Measurements from ENCODE around the gene CR2.
"Not testable (repeated sequence)": the region's sequence is repeated elsewhere in the genome, so short reads cannot be mapped to it uniquely, and the experiment has no call there.

DNA sequence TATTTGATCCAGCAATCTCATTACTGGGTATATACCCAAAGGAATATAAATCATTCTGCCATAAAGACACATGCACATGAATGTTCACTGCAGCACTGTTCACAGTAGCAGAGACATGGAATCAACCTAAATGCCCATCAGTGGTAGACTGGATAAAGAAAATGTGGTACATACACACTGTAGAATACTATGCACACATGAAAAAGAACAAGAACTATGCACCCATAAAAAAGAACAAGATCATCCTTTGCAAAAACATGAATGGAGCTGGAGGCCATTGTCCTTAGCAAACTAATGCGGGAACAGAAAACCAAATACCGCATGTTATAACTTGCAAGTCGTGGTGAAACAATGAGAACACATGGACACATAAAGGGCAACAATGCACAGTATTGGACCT is 17.4 kb upstream of the CR2 start:
- TF ChIP-seq, protein P1, sequence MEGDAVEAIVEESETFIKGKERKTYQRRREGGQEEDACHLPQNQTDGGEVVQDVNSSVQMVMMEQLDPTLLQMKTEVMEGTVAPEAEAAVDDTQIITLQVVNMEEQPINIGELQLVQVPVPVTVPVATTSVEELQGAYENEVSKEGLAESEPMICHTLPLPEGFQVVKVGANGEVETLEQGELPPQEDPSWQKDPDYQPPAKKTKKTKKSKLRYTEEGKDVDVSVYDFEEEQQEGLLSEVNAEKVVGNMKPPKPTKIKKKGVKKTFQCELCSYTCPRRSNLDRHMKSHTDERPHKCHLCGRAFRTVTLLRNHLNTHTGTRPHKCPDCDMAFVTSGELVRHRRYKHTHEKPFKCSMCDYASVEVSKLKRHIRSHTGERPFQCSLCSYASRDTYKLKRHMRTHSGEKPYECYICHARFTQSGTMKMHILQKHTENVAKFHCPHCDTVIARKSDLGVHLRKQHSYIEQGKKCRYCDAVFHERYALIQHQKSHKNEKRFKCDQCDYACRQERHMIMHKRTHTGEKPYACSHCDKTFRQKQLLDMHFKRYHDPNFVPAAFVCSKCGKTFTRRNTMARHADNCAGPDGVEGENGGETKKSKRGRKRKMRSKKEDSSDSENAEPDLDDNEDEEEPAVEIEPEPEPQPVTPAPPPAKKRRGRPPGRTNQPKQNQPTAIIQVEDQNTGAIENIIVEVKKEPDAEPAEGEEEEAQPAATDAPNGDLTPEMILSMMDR (IDR thresholded peaks at IDR 0.05), result not testable (repeated sequence)
- TF ChIP-seq POLR2A (IDR thresholded peaks at IDR 0.05), result not testable (repeated sequence)
